Gastroesophageal sphincter (tissue), 3 donors: ENCODE results near the gene ANO7.

Experiments
- CTCF ChIP-seq, 4 experiments: fragments of 200-600 bp in 2 of 4; fragments of 450-650 bp in 2 of 4; sonication (generic) in 1 of 4; IDR thresholded peaks; one replicate each; pipeline ENCODE4 v1.5.1; 2017 to 2019; ENCODE audit warnings: antibody characterized with exemption in 4 of 4, mild to moderate bottlenecking in 2 of 4, moderate library complexity in 2 of 4
- POLR2A ChIP-seq, 2 donors: fragments of 450-650 bp; IDR thresholded peaks; one replicate each; pipeline ENCODE4 v1.6.1; 2017; ENCODE audit warnings: antibody characterized with exemption in 2 of 2, mild to moderate bottlenecking in 2 of 2, moderate library complexity in 1 of 2
- POLR2AphosphoS5 ChIP-seq: sonication (generic); formaldehyde crosslinking; IDR thresholded peaks from one replicate; pipeline ENCODE4 v1.6.1; 2017; ENCODE audit warnings: antibody characterized with exemption

- TF ChIP-seq POLR2A (IDR thresholded peaks at IDR 0.05) (no peak), CTCF (IDR thresholded peaks at IDR 0.05) (no peak), POLR2AphosphoS5 (no peak)
Observed at GRCh38 chr2:241177526-241178334, 10.7 kb upstream of the ANO7 start.
